ENCODE results near the gene NPDC1.
A peak's percentile ranks its signal among the peaks of the same experiment; 100 is the strongest.

NPDC1 gene

GRCh38 chr9:137078701-137079400 is 32.9 kb upstream of the NPDC1 start:
- TF ChIP-seq CTCF (IDR thresholded peaks at IDR 0.05; ENCODE audit: low read depth, low read length, missing control alignments) = no peak
- peak overlapping the region; percentile 86; the same call in 1 of the 2 replicates for H3K4me3 ChIP-seq (ENCODE audit: low read depth, low read length)
- no peak for DNase-seq (ENCODE audit: low read depth)

GRCh38 chr9:137077758-137078693 is 32.0 kb upstream of the NPDC1 start:
- no peak for TF ChIP-seq CTCF (IDR thresholded peaks at IDR 0.05; ENCODE audit: low read depth, low read length, missing control alignments)
- no peak for DNase-seq (ENCODE audit: low read depth)
- peak overlapping the region; percentile 86 for H3K4me3 ChIP-seq (ENCODE audit: low read depth, low read length)

DNA sequence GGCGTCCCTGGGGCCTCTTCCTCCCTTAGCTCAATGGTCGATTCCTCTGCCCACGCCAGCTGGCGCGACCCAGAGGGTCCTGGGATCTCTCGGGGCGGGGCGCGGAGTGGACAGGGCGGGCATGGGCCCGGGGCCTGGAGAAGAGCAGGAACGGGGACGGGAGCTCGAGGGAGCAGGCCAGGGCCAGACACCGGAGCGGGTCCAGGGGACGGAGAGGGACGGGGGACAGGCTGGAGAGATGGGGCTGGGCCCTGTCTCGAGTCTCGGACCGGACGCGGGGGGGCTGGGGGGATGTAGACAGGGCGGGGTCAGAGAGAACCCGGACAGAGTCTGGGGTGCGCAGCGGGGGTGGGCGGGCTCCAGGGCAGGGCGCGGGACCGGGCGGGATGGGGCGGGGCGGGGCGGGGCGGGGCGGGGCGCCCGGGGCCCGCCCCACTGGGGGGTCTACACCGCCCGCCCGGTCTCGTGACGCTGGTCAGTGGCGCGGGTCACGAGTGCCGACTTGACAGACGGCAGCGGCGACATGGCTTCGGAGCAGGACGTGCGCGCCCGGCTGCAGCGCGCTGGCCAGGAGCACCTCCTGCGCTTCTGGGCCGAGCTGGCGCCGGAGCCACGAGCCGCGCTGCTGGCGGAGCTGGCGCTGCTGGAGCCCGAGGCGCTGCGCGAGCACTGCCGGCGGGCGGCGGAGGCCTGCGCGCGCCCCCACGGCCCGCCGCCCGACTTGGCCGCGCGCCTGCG is 31.2 kb upstream of the NPDC1 start, which contains the start of gene UAP1L1:
UAP1L1 (plus strand) TSS at position 508 of the 738 bp plus-strand sequence; CDS start at position 524, 16 bp downstream.
- DNase-seq (ENCODE audit: low read depth) = no peak
- no peak for TF ChIP-seq CTCF (IDR thresholded peaks at IDR 0.05; ENCODE audit: low read depth, low read length, missing control alignments)
- peak within 1 kb of the TSS; percentile 86 for H3K4me3 ChIP-seq (ENCODE audit: low read depth, low read length)

DNA sequence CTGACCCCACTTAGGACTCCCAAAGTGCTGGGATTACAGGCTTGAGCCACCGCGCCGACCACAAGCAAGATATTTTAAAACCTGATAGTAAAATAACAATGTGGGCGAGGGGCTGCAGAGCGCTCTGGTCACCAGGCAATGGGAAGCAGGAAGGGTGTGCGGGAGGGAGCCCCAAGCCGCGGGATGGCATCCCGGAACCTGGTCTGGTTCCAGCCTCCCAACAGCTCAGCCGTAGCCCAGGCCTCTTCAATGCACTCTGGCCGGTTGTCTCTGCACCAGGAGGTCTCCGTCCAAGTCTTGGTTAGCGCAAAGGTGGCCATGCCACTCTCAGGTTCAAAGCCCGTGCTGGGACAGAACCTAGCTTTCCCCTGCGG is 30.6 kb upstream of the NPDC1 start:
- H3K4me3 ChIP-seq (ENCODE audit: low read depth, low read length) = peak overlapping the region; percentile 48
- TF ChIP-seq CTCF (IDR thresholded peaks at IDR 0.05; ENCODE audit: low read depth, low read length, missing control alignments) = no peak
- DNase-seq (ENCODE audit: low read depth) = no peak

DNA sequence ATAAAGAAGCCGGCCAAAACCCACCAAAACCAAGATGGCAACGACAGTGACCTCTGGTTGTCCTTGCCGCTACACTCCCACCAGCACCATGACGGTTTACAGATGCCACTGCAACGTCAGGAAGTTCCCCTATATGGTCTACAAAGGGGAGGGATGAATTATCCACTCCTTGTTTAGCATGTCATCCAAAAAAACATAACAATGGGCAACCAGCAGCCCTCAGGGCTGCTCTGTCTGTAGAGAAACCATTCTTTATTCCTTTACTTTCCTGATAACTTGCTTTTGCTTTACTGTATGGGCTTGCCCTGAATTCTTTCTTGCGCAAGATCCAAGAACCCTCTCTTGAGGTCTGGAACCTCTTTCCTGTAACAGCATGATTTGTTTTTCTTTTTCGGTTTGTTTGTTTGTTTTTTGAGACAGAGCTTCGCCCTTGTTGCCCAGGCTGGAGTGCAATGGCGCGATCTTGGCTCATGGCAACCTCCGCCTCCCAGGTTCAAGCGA is 29.3 kb upstream of the NPDC1 start:
- no peak for DNase-seq (ENCODE audit: low read depth)
- H3K4me3 ChIP-seq (ENCODE audit: low read depth, low read length) = no peak overlapping the region
- TF ChIP-seq CTCF (IDR thresholded peaks at IDR 0.05; ENCODE audit: low read depth, low read length, missing control alignments) = no peak

GRCh38 chr9:137074657-137075274 is 28.8 kb upstream of the NPDC1 start:
- no peak for TF ChIP-seq CTCF (IDR thresholded peaks at IDR 0.05; ENCODE audit: low read depth, low read length, missing control alignments)
- H3K4me3 ChIP-seq (ENCODE audit: low read depth, low read length) = no peak overlapping the region
- DNase-seq (ENCODE audit: low read depth) = no peak

Measured in GM12864 (cell line).